ENCODE data around the gene AKR7A3.
A peak's percentile ranks its signal among the peaks of the same experiment; 100 is the strongest.

AKR7A3 gene

DNA sequence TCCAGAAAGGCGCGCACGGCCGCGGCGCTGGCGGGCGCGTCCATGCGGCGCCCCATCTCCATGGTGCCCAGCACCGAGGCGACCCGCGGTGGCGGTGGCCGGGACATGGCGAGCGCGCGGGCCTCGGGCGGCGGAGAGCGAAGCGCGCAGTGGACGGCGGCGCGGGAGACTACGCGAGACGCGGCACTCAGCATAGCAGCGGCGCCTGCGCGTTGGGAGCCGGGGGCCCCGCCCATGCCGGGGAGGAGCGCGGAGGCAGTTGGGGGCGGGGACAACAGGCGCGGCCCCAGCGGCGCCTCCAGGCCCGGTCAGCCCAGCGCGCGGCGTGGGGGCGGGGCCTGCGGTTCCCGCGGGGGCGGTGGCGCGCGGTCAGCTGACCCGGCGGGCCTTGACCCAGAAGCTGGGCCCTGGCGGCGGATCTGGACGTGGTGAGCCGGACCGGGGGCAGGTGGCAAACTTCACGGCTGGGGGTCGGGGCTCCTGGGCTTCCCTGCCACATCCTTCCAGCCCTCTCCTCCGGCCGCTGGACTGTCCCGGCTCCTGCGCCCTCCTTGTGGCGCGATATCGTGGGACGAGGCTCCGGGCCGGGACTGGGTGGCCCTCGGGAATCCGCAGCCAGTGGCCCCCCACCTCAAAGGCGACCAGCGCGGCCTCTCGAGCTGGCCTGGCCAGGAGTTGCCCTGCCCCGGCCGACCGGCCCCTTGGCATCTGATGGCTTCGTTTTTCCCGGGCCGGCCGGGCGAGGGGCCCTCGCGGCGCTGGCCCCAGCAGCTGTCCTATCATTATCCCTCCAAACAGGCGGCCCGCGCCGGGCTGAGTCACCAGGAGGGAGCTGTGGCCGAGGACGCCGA lies 23.6 kb upstream of the AKR7A3 start, which contains the start of the genes AKR7A2 and SLC66A1:
TSS of gene AKR7A2 (minus strand) at position 214 of the 851 bp plus-strand sequence. CDS start at position 194, 20 bp downstream.
TSS of gene SLC66A1 (plus strand) at position 396 of the 851 bp plus-strand sequence. CDS start 5,352 bp downstream, outside the sequence.
- Histone ChIP-seq H3K36me3 (ENCODE audit: control insufficient read depth, low read length) (peaks cover 18% of the 10 kb centered on the region), H3K79me2 (ENCODE audit: control insufficient read depth, low read length) (peaks cover 26% of the 10 kb centered on the region), H3K9me3 (ENCODE audit: control insufficient read depth, insufficient read depth, low read length) (no peaks in the 10 kb centered on the region), H3K9me2 (replicated peaks; ENCODE audit: control insufficient read depth, low read length) (no peaks in the 10 kb centered on the region), H3K4me2 (ENCODE audit: low read length) (peak within 1 kb of the TSS; percentile 97), H3K27me3 (ENCODE audit: control insufficient read depth, low read length) (no peaks in the 10 kb centered on the region), H3F3A (ENCODE audit: control insufficient read depth, insufficient read depth) (peaks cover 30% of the 10 kb centered on the region), H3K27ac (ENCODE audit: low read depth, low read length) (peak within 1 kb of the TSS; percentile 86), H4K20me1 (ENCODE audit: control insufficient read depth, insufficient read depth, low read depth, low read length) (no peaks in the 10 kb centered on the region), H3K4me3 (ENCODE audit: low read length) (peak within 1 kb of the TSS; percentile 94), H3K4me1 (ENCODE audit: control insufficient read depth, low read length) (peaks cover 58% of the 10 kb centered on the region)
- no peak for TF ChIP-seq EZH2phosphoT487 (IDR thresholded peaks at IDR 0.05; ENCODE audit: borderline replicate concordance, low read length)
- TF ChIP-seq CTCF (IDR thresholded peaks at IDR 0.05; ENCODE audit: low read depth, low read length, poor library complexity, severe bottlenecking), result no peak

GRCh38 chr1:19311503-19311930 lies 22.9 kb upstream of the AKR7A3 start:
- Histone ChIP-seq H3K36me3 (ENCODE audit: control insufficient read depth, low read length) (peaks cover 24% of the 10 kb centered on the region), H3K27me3 (ENCODE audit: control insufficient read depth, low read length) (no peaks in the 10 kb centered on the region), H3K27ac (ENCODE audit: low read depth, low read length) (peak overlapping the region; percentile 27; the same call in 1 of the 2 replicates), H3F3A (ENCODE audit: control insufficient read depth, insufficient read depth) (peaks cover 30% of the 10 kb centered on the region), H3K4me2 (ENCODE audit: low read length) (peak overlapping the region; percentile 93), H3K79me2 (ENCODE audit: control insufficient read depth, low read length) (peaks cover 25% of the 10 kb centered on the region), H3K4me3 (ENCODE audit: low read length) (peak overlapping the region; percentile 94), H4K20me1 (ENCODE audit: control insufficient read depth, insufficient read depth, low read depth, low read length) (no peaks in the 10 kb centered on the region), H3K9me3 (ENCODE audit: control insufficient read depth, insufficient read depth, low read length) (no peaks in the 10 kb centered on the region), H3K9me2 (replicated peaks; ENCODE audit: control insufficient read depth, low read length) (no peaks in the 10 kb centered on the region), H3K4me1 (ENCODE audit: control insufficient read depth, low read length) (peaks cover 52% of the 10 kb centered on the region)
- TF ChIP-seq EZH2phosphoT487 (IDR thresholded peaks at IDR 0.05; ENCODE audit: borderline replicate concordance, low read length), result no peak
- no peak for TF ChIP-seq CTCF (IDR thresholded peaks at IDR 0.05; ENCODE audit: low read depth, low read length, poor library complexity, severe bottlenecking)

DNA sequence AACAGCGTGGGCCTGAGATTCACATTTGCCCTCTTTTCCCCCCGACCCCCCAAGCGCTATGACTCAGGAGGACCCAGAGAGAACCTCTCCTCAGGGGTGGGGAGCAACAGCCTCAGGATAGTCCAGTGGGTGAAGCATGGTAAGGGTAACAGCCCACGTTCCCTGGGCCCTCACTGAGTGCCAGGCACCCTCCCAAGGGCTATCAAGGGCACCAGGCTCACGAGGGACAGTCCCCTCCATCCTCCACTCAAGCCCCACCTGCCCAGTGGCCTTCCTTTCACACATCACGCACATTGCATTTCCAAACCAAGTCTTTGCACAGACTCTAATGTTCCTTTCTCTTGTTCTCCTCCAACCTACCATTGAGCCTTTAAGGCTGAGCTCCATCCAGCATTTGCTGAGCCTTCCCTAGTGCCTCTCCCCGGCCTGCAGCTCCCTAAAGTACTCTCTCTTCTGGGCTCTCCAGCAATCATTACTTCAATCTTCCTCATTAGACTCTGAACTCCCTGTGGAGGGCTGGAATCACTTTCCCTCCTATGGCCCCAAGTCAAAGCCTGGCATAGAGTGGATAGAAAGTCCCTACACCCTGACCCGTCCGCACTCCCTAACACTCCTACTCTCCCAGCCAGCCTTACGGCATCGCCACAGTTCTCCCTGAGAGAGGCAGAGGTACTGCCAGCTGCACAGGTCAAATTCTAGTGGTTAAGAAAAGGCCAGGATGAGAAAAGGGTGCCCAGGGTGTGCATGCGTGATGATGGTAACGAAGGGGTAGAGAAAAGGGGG lies 22.3 kb upstream of the AKR7A3 start:
- Histone ChIP-seq H3F3A (ENCODE audit: control insufficient read depth, insufficient read depth) (peaks cover 27% of the 10 kb centered on the region), H4K20me1 (ENCODE audit: control insufficient read depth, insufficient read depth, low read depth, low read length) (no peaks in the 10 kb centered on the region), H3K9me2 (replicated peaks; ENCODE audit: control insufficient read depth, low read length) (no peaks in the 10 kb centered on the region), H3K9me3 (ENCODE audit: control insufficient read depth, insufficient read depth, low read length) (no peaks in the 10 kb centered on the region), H3K4me3 (ENCODE audit: low read length) (peak overlapping the region; percentile 94), H3K79me2 (ENCODE audit: control insufficient read depth, low read length) (peaks cover 25% of the 10 kb centered on the region), H3K4me1 (ENCODE audit: control insufficient read depth, low read length) (peaks cover 46% of the 10 kb centered on the region), H3K27me3 (ENCODE audit: control insufficient read depth, low read length) (no peaks in the 10 kb centered on the region), H3K36me3 (ENCODE audit: control insufficient read depth, low read length) (peaks cover 30% of the 10 kb centered on the region), H3K4me2 (ENCODE audit: low read length) (peak overlapping the region; percentile 93), H3K27ac (ENCODE audit: low read depth, low read length) (no peak overlapping the region)
- TF ChIP-seq CTCF (IDR thresholded peaks at IDR 0.05; ENCODE audit: low read depth, low read length, poor library complexity, severe bottlenecking) (no peak), EZH2phosphoT487 (IDR thresholded peaks at IDR 0.05; ENCODE audit: borderline replicate concordance, low read length) (no peak)

All from DOHH2 (cell line).